Duodenal mucosa (tissue), 2 donors: ENCODE results near the gene SHOX.
"Not testable (repeated sequence)": the region's sequence is repeated elsewhere in the genome, so short reads cannot be mapped to it uniquely, and the experiment has no call there.

Experiments used
- H3K27ac ChIP-seq: one replicate; pipeline ENCODE4 v1.7.0; 2013; ENCODE audit warnings: low read depth, low read length
- H3K27me3 ChIP-seq, 2 donors: one replicate each; pipeline ENCODE4 v1.7.0; 2013; ENCODE audit warnings: low read length in 2 of 2, control low read depth in 1 of 2; ENCODE audit not compliant: insufficient read depth in 2 of 2, control insufficient read depth in 1 of 2
- H3K36me3 ChIP-seq, 2 donors: one replicate each; pipeline ENCODE4 v1.7.0; 2013; ENCODE audit warnings: low read length in 2 of 2, control low read depth in 1 of 2; ENCODE audit not compliant: insufficient read depth in 2 of 2, control insufficient read depth in 1 of 2
- H3K4me1 ChIP-seq, 2 donors: one replicate each; pipeline ENCODE4 v1.7.0; 2013; ENCODE audit warnings: low read length in 2 of 2, control low read depth in 1 of 2; ENCODE audit not compliant: insufficient read depth in 2 of 2, control insufficient read depth in 1 of 2
- H3K4me3 ChIP-seq, 2 donors: one replicate each; pipeline ENCODE4 v1.7.0; 2013; ENCODE audit warnings: low read length in 2 of 2, low read depth in 1 of 2
- H3K9ac ChIP-seq, 2 donors: one replicate each; pipeline ENCODE4 v1.7.0; 2013; ENCODE audit warnings: low read length in 2 of 2, low read depth in 1 of 2
- H3K9me3 ChIP-seq, 2 donors: one replicate each; pipeline ENCODE4 v1.7.0; 2013; ENCODE audit warnings: low read length in 2 of 2, control low read depth in 1 of 2; ENCODE audit not compliant: control insufficient read depth in 1 of 2

The SHOX gene

DNA sequence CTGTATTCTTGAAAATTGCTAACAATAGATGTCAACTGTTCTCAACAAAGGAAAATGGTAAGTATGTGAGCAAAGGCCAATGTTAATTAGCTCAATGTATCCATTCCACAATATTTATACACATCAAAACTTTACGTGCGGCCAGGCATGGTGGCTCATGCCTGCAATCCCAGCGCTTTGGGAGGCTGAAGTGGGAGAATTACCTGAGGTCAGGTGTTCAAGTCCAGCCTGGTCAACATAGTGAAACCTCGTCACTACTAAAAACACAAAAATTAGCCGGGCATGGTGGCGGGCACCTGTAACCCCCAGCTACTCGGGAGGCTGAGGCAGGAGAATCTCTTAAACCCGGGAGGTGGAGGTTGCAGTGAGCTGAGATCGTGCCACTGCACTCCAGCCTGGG lies 27.6 kb upstream of the SHOX start:
- not testable (repeated sequence) for H3K27ac ChIP-seq, H3K36me3 ChIP-seq, H3K4me3 ChIP-seq, H3K9ac ChIP-seq, H3K9me3 ChIP-seq, H3K27me3 ChIP-seq, H3K4me1 ChIP-seq

DNA sequence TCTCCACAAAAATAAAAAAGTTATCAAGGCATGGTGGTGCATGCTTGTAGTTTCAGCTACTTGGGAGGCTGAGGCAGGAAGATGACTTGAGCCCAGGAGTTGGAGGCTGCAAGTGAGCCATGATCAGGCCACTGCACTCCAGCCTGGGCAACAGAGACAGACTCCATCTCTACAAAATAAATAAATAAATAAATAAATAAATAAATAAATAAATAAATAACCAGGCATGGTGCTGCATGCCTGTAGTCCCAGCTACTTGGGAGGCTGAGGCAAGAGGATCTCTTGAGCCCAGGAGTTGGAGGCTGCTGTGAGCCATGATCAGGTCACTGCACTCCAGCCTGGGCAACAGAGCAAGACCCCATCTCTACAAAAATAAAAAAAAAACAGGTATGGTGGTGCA lies 26.0 kb upstream of the SHOX start:
- not testable (repeated sequence) for H3K27me3 ChIP-seq, H3K9me3 ChIP-seq, H3K4me1 ChIP-seq, H3K4me3 ChIP-seq, H3K9ac ChIP-seq, H3K27ac ChIP-seq, H3K36me3 ChIP-seq

DNA sequence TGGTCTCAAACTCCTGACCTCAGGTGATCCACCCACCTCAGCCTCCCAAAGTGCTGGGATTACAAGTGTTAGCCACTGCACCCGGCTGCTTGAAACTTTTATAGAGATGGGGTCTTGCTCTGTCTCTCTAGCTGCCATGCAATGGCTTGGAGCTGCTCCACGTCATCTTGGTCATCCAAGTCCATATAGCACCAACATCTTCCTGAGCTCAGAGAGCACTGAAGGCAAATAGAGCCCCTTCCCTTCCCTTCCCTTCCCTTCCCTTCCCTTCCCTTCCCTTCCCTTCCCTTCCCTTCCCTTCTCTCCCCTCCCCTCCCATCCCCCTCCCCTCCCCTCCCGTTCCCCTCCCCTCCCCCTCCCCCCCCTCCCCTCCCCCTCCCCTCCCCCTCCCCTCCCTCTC lies 22.5 kb upstream of the SHOX start:
- H3K27ac ChIP-seq, H3K4me1 ChIP-seq, H3K9ac ChIP-seq, H3K9me3 ChIP-seq, H3K4me3 ChIP-seq, H3K27me3 ChIP-seq, H3K36me3 ChIP-seq: not testable (repeated sequence)

DNA sequence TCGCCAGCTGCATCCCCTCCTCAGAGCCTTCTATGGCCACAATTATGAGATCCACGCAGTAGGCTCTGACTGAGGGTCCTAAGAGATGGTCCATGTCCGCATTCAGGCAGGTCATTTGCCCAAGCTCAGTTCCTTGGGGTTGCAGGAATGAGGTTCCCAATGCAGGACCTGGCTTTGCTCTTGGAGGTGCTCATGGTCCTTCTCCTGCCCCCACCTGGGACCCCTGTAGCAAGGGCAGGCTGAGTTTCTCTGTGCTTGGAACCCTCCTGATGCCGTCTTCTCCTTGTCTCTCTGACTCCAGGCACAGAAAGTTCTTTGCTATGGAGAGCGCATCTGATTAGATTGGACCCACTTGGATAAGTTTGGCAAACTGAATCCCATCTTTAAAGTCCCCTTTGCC lies 16.5 kb upstream of the SHOX start:
- Histone ChIP-seq H3K9ac (no peak overlapping the region), H3K27ac (no peak overlapping the region), H3K4me1 (no peaks in the 10 kb centered on the region), H3K9me3 (peaks cover 0 to 6% of the 10 kb centered on the region in 2 donors), H3K27me3 (peaks cover 0 to 3% of the 10 kb centered on the region in 2 donors), H3K36me3 (no peaks in the 10 kb centered on the region), H3K4me3 (no peak overlapping the region)

DNA sequence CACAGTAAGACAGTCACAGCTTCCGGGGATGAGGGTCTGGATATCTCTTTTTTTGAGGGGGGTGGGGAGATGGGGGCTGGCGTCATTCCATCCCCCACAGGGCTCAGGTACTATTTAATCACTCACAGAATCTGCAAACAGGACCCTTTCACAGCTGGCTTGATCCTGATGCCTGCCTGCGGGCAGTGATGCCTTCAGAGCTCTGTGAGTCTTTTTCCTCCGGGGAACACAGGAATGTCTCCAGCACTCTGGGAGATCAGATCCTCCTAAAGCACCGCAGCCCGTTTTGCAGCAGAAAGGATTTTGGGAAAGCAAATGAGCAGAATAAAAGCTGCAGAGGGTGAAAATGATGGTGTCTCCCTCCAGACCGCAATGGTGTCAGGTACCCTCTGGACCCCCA lies 13.2 kb upstream of the SHOX start:
- Histone ChIP-seq H3K9me3 (no peaks in the 10 kb centered on the region), H3K27ac (no peak overlapping the region), H3K4me3 (no peak overlapping the region), H3K4me1 (no peaks in the 10 kb centered on the region), H3K27me3 (peaks cover 0 to 3% of the 10 kb centered on the region in 2 donors), H3K9ac (no peak overlapping the region), H3K36me3 (no peaks in the 10 kb centered on the region)

DNA sequence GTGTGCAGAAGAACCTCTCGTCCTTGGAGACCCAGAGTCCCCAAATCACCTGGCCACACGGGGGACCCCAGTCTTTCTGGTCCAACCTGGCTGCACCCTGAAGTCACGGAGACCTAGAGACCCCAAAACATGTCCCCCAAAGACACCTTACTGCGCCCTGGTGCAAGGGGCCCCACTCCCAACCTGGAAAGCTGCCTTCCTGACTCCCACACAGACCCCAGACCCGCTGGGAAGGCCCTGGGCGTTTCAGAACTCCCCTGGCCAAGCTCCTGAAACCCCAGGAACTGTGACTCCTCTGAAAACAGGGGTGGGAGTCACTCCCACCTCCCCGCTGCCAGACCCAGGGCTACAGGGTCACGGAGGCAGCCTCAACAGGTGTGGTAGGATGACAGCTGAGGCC lies 12.7 kb upstream of the SHOX start:
- Histone ChIP-seq H3K27me3 (peaks cover 0 to 3% of the 10 kb centered on the region in 2 donors), H3K4me1 (no peaks in the 10 kb centered on the region), H3K9ac (no peak overlapping the region)

DNA sequence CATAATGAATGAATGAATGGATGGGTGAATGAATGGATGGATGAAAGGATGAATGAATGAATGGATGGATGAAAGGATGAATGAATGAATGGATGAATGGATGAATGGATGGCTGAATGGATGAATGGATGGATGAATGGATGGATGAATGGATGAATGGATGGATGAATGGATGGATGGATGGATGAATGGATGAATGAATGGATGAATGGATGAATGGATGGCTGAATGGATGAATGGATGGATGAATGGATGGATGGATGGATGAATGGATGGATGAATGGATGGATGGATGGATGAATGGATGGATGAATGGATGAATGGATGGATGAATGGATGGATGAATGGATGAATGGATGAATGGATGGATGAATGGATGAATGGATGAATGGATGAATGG lies 12.3 kb upstream of the SHOX start:
- not testable (repeated sequence) for H3K9me3 ChIP-seq, H3K27me3 ChIP-seq, H3K4me1 ChIP-seq, H3K9ac ChIP-seq, H3K4me3 ChIP-seq, H3K36me3 ChIP-seq, H3K27ac ChIP-seq

More for the DNA sequence above, 12.7 kb upstream of the SHOX start:
- H3K9me3 ChIP-seq, result no peaks in the 10 kb centered on the region
- H3K27ac ChIP-seq, result no peak overlapping the region
- H3K36me3 ChIP-seq, result no peaks in the 10 kb centered on the region
- H3K4me3 ChIP-seq, result no peak overlapping the region

DNA sequence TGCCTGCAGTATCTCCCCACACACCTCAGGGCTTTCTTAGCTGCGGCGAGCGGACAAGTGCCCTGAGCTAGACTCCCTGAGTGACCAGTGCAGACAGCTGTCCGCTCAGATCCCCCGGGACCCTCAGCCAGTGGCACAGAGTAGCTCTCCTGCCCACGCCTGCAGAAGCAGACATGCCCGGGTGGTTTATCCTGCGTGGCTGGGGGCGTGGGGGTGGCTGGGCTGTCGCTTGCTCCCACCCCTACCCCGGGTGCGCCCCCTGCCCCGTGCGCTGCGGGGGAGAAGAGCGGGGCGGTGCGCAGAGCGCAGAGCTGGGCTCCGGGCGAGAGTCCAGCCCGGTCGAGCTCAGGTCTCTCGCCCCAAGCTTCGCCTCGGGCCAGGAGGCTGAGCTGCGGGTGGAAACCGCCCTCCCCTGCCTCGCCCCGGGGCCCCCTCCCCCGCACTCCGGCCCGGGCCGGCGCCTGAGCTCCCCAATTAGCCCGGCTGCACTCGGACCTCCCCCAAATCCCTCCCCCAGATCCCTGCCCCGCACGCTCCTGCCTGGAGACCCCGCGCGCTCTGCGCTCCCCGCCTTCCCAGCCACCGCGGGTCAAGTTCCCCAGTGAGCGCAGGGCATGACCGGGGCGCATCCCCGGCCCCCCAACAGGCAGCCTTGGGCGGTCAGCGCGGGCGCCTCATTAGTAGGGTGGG lies 11.7 kb upstream of the SHOX start:
- H3K27ac ChIP-seq, result no peak overlapping the region
- H3K27me3 ChIP-seq, result peaks cover 0 to 3% of the 10 kb centered on the region in 2 donors
- no peaks in the 10 kb centered on the region for H3K4me1 ChIP-seq
- no peaks in the 10 kb centered on the region for H3K36me3 ChIP-seq
- H3K9ac ChIP-seq, result no peak overlapping the region
- H3K9me3 ChIP-seq, result no peaks in the 10 kb centered on the region
- no peak overlapping the region for H3K4me3 ChIP-seq

DNA sequence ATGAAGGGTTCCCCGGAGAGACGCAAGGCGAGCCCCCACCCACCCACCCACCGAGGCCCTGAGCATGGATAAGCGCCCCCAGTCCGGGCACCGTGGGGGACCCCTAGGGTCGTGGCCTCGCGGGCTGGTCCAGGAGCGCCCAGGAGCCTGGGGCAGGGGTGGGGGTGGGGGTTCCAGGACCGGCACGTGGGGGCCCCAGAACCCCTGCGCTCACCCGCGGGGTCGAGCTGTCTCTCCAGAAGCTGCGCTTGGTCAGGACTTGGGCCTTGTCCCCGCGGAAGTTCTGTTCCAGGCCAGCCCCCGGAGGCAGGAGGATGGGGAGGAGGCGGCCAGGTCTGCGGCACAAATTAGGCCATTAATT lies 11.2 kb upstream of the SHOX start:
- H3K36me3 ChIP-seq, result no peaks in the 10 kb centered on the region
- no peak overlapping the region for H3K9ac ChIP-seq
- H3K4me3 ChIP-seq, result no peak overlapping the region
- H3K4me1 ChIP-seq, result no peaks in the 10 kb centered on the region
- no peaks in the 10 kb centered on the region for H3K9me3 ChIP-seq
- H3K27ac ChIP-seq, result no peak overlapping the region
- peaks cover 0 to 3% of the 10 kb centered on the region in 2 donors for H3K27me3 ChIP-seq

DNA sequence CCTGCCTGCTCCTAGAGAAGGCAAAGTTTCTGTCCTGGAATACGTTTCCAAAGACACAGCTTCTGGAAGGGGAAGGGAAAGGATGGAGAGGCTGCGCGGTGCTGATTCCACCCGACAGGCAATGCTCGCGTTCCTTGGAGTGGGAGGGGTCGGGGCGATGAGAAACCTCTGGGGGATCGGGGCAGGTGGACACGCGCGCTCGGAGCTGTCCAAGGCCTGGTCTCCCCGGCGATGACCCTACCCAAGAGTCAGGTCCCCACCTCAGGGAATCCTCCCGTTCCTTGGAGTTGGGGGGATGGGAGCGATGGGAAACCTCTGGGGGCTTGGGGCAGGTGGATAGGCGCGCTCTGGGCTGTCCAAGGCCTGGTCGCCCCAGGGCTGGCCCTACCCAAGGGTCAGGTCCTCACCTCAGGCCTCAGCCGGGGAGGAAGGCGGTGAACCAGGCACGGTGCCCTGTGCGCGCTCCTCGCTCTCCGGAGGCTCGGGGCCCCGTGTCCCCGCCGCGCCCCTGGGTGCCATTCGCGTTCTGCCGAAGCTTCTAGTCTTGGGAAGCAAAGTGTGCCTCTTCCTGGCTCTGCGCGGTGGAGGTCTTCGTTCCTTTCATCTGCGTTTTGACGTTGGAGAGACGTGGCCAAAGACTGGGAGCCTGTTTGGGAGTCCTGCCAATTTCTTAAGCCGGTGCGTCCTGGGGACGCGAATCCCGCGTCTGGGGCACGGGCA lies 10.6 kb upstream of the SHOX start:
- peaks cover 0 to 3% of the 10 kb centered on the region in 2 donors for H3K27me3 ChIP-seq
- no peak overlapping the region for H3K27ac ChIP-seq
- no peaks in the 10 kb centered on the region for H3K9me3 ChIP-seq
- H3K4me3 ChIP-seq, result no peak overlapping the region
- H3K9ac ChIP-seq, result no peak overlapping the region
- H3K4me1 ChIP-seq, result no peaks in the 10 kb centered on the region
- H3K36me3 ChIP-seq, result no peaks in the 10 kb centered on the region
